ENCODE results near the gene KRTAP5-11. TPM values are rescaled to one million over a fixed set of nuclear protein-coding genes. Genes with fewer than 3 reads are reported as not detected.
"Not testable (repeated sequence)": the region's sequence is repeated elsewhere in the genome, so short reads cannot be mapped to it uniquely, and the experiment has no call there.

The KRTAP5-11 gene
- total RNA-seq, 1 donor from 2014 or later: not detected

DNA sequence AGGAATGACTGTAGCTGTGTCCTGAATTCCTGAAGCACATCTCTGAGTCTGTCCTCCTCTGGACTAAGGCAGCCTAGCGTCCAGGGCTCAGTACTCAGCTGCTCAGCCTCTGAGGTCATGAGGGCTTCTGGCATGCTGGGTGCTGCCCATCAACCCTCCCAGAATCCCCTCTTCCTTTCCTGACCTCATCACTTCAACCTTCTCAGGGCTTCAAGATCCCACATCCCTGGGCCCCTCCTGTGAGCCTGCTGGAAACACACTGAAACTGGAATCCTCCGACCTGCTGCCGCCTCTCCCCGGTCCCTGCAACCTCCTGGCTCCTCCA lies 44.0 kb downstream of the KRTAP5-11 start:
- H3K27ac Mint-ChIP-seq (ENCODE audit: unreplicated experiment): no peak overlapping the region
- H3K9me3 Mint-ChIP-seq (ENCODE audit: unreplicated experiment): no peaks in the 10 kb centered on the region
- no peak overlapping the region for H3K4me3 Mint-ChIP-seq (ENCODE audit: unreplicated experiment)
- TF ChIP-seq, protein P1, sequence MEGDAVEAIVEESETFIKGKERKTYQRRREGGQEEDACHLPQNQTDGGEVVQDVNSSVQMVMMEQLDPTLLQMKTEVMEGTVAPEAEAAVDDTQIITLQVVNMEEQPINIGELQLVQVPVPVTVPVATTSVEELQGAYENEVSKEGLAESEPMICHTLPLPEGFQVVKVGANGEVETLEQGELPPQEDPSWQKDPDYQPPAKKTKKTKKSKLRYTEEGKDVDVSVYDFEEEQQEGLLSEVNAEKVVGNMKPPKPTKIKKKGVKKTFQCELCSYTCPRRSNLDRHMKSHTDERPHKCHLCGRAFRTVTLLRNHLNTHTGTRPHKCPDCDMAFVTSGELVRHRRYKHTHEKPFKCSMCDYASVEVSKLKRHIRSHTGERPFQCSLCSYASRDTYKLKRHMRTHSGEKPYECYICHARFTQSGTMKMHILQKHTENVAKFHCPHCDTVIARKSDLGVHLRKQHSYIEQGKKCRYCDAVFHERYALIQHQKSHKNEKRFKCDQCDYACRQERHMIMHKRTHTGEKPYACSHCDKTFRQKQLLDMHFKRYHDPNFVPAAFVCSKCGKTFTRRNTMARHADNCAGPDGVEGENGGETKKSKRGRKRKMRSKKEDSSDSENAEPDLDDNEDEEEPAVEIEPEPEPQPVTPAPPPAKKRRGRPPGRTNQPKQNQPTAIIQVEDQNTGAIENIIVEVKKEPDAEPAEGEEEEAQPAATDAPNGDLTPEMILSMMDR (IDR thresholded peaks at IDR 0.05): no peak
- peaks cover 4% of the 10 kb centered on the region for H3K27me3 Mint-ChIP-seq (ENCODE audit: unreplicated experiment)
- no peak for DNase-seq (ENCODE audit: extremely low spot score, unreplicated experiment)
- H3K4me1 Mint-ChIP-seq (ENCODE audit: unreplicated experiment): no peaks in the 10 kb centered on the region
- H3K36me3 Mint-ChIP-seq (ENCODE audit: unreplicated experiment): no peaks in the 10 kb centered on the region

DNA sequence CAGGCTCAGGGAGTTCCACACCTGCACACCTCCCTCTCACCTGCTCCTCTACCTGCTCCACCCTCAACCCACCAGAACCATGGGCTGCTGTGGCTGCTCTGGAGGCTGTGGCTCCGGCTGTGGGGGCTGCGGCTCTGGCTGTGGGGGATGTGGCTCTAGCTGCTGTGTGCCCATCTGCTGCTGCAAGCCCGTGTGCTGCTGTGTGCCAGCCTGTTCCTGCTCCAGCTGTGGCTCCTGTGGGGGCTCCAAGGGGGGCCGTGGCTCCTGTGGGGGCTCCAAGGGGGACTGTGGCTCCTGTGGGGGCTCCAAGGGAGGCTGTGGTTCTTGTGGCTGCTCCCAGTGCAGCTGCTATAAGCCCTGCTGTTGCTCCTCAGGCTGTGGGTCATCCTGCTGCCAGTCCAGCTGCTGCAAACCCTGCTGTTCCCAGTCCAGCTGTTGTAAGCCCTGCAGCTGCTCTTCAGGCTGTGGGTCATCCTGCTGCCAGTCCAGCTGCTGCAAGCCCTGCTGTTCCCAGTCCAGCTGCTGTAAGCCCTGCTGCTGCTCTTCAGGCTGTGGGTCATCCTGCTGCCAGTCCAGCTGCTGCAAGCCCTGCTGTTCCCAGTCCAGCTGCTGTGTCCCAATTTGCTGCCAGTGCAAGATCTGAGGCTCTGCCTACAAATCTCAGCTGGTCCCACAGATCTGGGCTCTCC lies 44.6 kb downstream of the KRTAP5-11 start, which contains the start of gene KRTAP5-8:
Gene KRTAP5-8 (plus strand): TSS at position 49 of the 689 bp plus-strand sequence. CDS start 31 bp downstream, at position 80.
- not testable (repeated sequence) for H3K9me3 Mint-ChIP-seq (ENCODE audit: unreplicated experiment); H3K27ac Mint-ChIP-seq (ENCODE audit: unreplicated experiment); H3K36me3 Mint-ChIP-seq (ENCODE audit: unreplicated experiment); H3K27me3 Mint-ChIP-seq (ENCODE audit: unreplicated experiment); H3K4me3 Mint-ChIP-seq (ENCODE audit: unreplicated experiment); H3K4me1 Mint-ChIP-seq (ENCODE audit: unreplicated experiment)
- peak; percentile 70 for DNase-seq (ENCODE audit: extremely low spot score, unreplicated experiment)

DNA sequence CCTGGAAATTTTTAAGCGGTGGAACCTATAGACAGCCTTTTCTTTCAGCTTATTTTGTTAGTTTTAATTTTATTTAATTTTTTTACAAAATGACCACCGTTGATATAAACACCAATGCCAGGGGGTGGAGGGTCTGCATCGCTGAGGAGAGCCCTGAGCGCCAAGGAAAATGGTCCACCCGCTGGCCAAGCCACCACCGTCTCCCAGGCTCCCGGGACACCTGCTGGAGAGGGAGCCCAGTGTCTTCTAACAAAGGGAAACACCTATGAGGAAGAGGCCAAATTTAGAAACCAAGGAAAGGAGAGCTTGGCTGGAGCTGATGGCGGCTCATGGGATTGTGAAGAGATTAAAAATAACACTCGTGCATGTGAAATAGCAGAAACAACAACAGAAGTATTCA lies 45.1 kb downstream of the KRTAP5-11 start:
- TF ChIP-seq, protein P1 (IDR thresholded peaks at IDR 0.05): no peak
- H3K4me3 Mint-ChIP-seq (ENCODE audit: unreplicated experiment): no peak overlapping the region
- no peaks in the 10 kb centered on the region for H3K9me3 Mint-ChIP-seq (ENCODE audit: unreplicated experiment)
- no peaks in the 10 kb centered on the region for H3K4me1 Mint-ChIP-seq (ENCODE audit: unreplicated experiment)
- H3K27me3 Mint-ChIP-seq (ENCODE audit: unreplicated experiment): peaks cover 4% of the 10 kb centered on the region
- peak; percentile 70 for DNase-seq (ENCODE audit: extremely low spot score, unreplicated experiment)
- no peak overlapping the region for H3K27ac Mint-ChIP-seq (ENCODE audit: unreplicated experiment)
- H3K36me3 Mint-ChIP-seq (ENCODE audit: unreplicated experiment): no peaks in the 10 kb centered on the region

DNA sequence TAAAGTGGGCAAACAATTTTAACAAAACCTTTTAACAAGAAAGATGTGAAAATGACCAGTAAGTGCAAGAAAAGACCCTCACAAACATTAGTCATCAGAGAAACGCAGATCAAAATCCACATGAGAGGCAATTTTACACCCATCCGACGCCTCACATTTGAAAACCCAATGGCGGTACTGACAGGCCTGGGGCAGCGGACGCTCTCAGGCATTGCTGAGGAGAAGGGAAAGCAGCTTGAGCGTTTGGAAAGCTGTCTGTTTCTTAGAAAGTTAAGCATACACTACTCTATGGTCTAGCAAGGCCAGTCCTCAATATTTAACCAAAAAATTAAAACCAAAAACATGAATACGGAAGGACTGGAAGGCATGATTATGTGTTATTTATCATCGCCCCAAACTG lies 46.9 kb downstream of the KRTAP5-11 start:
- Mint-ChIP-seq H3K36me3 (ENCODE audit: unreplicated experiment) (no peaks in the 10 kb centered on the region), H3K9me3 (ENCODE audit: unreplicated experiment) (no peaks in the 10 kb centered on the region), H3K27ac (ENCODE audit: unreplicated experiment) (no peak overlapping the region), H3K4me3 (ENCODE audit: unreplicated experiment) (no peak overlapping the region), H3K4me1 (ENCODE audit: unreplicated experiment) (no peaks in the 10 kb centered on the region), H3K27me3 (ENCODE audit: unreplicated experiment) (no peaks in the 10 kb centered on the region)
- no peak for DNase-seq (ENCODE audit: extremely low spot score, unreplicated experiment)
- TF ChIP-seq, protein P1 (IDR thresholded peaks at IDR 0.05): no peak

DNA sequence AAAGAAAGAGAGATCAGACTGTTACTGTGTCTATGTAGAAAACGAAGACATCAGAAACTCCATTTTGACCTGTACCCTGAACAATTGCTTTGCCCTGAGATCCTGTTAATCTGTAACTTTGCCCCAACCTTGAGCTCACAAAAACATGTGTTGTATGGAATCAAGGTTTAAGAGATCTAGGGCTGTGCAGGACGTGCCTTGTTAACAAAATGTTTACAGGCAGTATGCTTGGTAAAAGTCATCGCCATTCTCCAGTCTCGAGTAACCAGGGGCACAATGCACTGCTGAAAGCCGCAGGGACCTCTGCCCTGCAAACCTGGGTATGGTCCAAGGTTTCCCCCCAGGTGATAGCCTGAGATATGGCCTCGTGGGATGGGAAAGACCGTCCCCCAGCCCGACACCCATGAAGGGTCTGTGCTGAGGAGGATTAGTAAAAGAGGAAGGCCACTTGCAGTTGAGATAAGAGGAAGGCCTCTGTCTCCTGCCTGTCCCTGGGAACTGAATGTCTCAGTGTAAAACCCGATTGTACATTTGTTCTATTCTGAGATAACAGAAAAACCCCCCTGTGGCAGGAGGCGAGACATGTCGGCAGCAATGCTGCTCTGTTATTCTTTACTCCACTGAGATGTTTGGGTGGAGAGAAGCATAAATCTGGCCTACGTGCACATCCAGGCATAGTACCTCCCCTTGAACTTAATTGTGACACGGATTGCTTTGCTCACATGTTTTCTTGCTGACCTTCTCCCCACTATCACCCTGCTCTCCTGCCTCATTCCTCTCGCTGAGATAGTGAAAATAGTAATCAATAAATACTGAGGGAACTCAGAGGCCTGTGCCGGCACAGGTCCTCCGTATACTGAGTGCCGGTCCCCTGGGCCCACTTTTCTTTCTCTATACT lies 47.7 kb downstream of the KRTAP5-11 start:
- not testable (repeated sequence) for H3K9me3 Mint-ChIP-seq (ENCODE audit: unreplicated experiment); H3K27ac Mint-ChIP-seq (ENCODE audit: unreplicated experiment); H3K4me3 Mint-ChIP-seq (ENCODE audit: unreplicated experiment); H3K36me3 Mint-ChIP-seq (ENCODE audit: unreplicated experiment); H3K4me1 Mint-ChIP-seq (ENCODE audit: unreplicated experiment); H3K27me3 Mint-ChIP-seq (ENCODE audit: unreplicated experiment)
- DNase-seq (ENCODE audit: extremely low spot score, unreplicated experiment): peak; percentile 66

DNA sequence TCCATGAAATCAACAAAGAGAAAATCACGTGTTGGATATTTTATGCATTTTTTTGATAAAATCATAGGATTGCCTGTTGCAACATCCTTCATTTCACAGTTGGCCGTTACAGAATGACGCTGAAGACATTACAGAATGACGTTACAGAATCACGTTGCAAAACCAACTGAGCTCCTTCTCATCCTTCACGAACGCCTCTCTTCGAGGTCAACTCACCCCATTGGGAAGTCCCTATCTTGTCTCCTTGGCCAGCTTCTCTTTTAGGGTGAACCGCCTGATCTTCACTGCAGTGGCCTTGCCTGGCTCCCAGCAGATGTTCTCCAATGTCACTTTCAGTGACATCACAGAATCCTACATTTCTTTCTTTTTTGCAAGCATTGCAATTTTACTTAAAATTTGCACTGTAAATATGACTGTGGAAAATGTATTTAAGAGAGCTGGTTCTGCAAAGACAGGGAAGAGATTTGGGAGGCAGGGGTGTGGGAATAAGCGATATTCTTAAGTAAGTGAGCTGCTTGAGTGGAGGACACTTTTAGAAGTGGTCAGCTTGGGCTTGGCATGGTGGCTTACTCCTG lies 50.6 kb downstream of the KRTAP5-11 start:
- Mint-ChIP-seq H3K36me3 (ENCODE audit: unreplicated experiment) (no peaks in the 10 kb centered on the region), H3K27me3 (ENCODE audit: unreplicated experiment) (no peaks in the 10 kb centered on the region), H3K4me1 (ENCODE audit: unreplicated experiment) (no peaks in the 10 kb centered on the region), H3K4me3 (ENCODE audit: unreplicated experiment) (no peak overlapping the region), H3K9me3 (ENCODE audit: unreplicated experiment) (no peaks in the 10 kb centered on the region), H3K27ac (ENCODE audit: unreplicated experiment) (no peak overlapping the region)
- TF ChIP-seq, protein P1 (IDR thresholded peaks at IDR 0.05): no peak
- peak; percentile 34 for DNase-seq (ENCODE audit: extremely low spot score, unreplicated experiment)
